PC-3 (cell line): ENCODE measurements around the gene ALX4. TPM values are rescaled to one million over a fixed set of nuclear protein-coding genes. Genes with fewer than 3 reads are reported as not detected.
A peak's percentile ranks its signal among the peaks of the same experiment; 100 is the strongest.

Experiments used
- ATAC-seq: fragments of 200-7000 bp; cut with Tn5 transposase; 2 replicates; pipeline ENCODE4 v1.9.1; 2020; ENCODE audit warnings: mild to moderate bottlenecking, moderate library complexity
- BruUV-seq: library from RNA; stranded (reverse); fragments of 400-500 nt; replicated peaks from 2 replicates; lab custom pipeline; 2021; lab: Mats Ljungman, UMichigan
- CTCF ChIA-PET: fragments of 300-600 bp; sonication (Branson Sonifier 250); formaldehyde crosslinking; loops from one replicate; lab custom pipeline; 2022; ENCODE audit warnings: antibody characterized with exemption; lab: Charles Lee
- POLR2A ChIA-PET: fragments of 300-600 bp; sonication (Branson Sonifier 250); formaldehyde crosslinking; loops from one replicate; lab custom pipeline; 2022; ENCODE audit warnings: antibody characterized with exemption; ENCODE audit not compliant: unreplicated experiment; lab: Charles Lee
- DNase-seq: peaks from one replicate; pipeline ENCODE4 v3.0.0-alpha.2; 2015
- H2AFZ ChIP-seq: fragments of 300-600 bp; sonication (generic); 2 replicates; pipeline ENCODE4 v1.6.0; 2016; ENCODE audit warnings: antibody characterized with exemption, low read length
- H3F3A ChIP-seq: fragments of 300-600 bp; sonication (generic); one replicate; pipeline ENCODE4 v1.6.0; 2017; ENCODE audit warnings: antibody characterized with exemption, low read length, control low read depth, mild to moderate bottlenecking; ENCODE audit not compliant: unreplicated experiment
- H3K27ac ChIP-seq: fragments of 300-600 bp; sonication (generic); 2 replicates; pipeline ENCODE4 v1.5.1; 2016; ENCODE audit warnings: mild to moderate bottlenecking, low read length
- H3K27me3 ChIP-seq: fragments of 300-600 bp; sonication (generic); 2 replicates; pipeline ENCODE4 v1.6.1; 2016; ENCODE audit warnings: low read length, mixed read lengths
- H3K36me3 ChIP-seq: fragments of 300-600 bp; sonication (generic); 2 replicates; pipeline ENCODE4 v1.6.1; 2016; ENCODE audit warnings: low read depth, mixed run types, low read length, mixed read lengths
- H3K4me1 ChIP-seq: fragments of 300-600 bp; sonication (generic); 2 replicates; pipeline ENCODE4 v1.5.1; 2016; ENCODE audit warnings: low read length; ENCODE audit not compliant: insufficient read depth
- H3K4me2 ChIP-seq: fragments of 300-600 bp; sonication (generic); 2 replicates; pipeline ENCODE4 v1.6.0; 2016; ENCODE audit warnings: low read length
- H3K4me3 ChIP-seq: fragments of 300-600 bp; sonication (generic); 2 replicates; pipeline ENCODE4 v1.5.1; 2016; ENCODE audit warnings: mild to moderate bottlenecking, low read length, mixed read lengths
- H3K79me2 ChIP-seq: fragments of 300-600 bp; sonication (generic); 2 replicates; pipeline ENCODE4 v1.6.1; 2017; ENCODE audit warnings: low read length, mixed read lengths
- H3K9ac ChIP-seq: fragments of 300-600 bp; sonication (generic); 2 replicates; pipeline ENCODE4 v1.6.0; 2016; ENCODE audit warnings: mild to moderate bottlenecking, low read length
- H3K9me2 ChIP-seq: fragments of 300-600 bp; sonication (generic); replicated peaks from 2 replicates; pipeline ENCODE4 v1.6.1; 2016; ENCODE audit warnings: mixed run types, low read length, mixed read lengths
- H3K9me3 ChIP-seq: fragments of 300-600 bp; sonication (generic); 2 replicates; pipeline ENCODE4 v1.6.1; 2016; ENCODE audit warnings: low read length, mixed read lengths
- H4K20me1 ChIP-seq: fragments of 300-600 bp; sonication (generic); 2 replicates; pipeline ENCODE4 v1.6.1; 2016; ENCODE audit warnings: low read length, mixed read lengths
- CTCF ChIP-seq: fragments of 300-600 bp; sonication (generic); conservative IDR thresholded peaks from 2 replicates; pipeline ENCODE4 v1.5.1; 2017; ENCODE audit warnings: antibody characterized with exemption, low read depth, mild to moderate bottlenecking, low read length
- EZH2 ChIP-seq: fragments of 300-600 bp; sonication (generic); IDR thresholded peaks from one replicate; pipeline ENCODE4 v1.6.1; 2017; ENCODE audit warnings: antibody characterized with exemption, mild to moderate bottlenecking, low read length; ENCODE audit not compliant: unreplicated experiment
- EZH2phosphoT487 ChIP-seq: fragments of 300-600 bp; sonication (generic); IDR thresholded peaks from 2 replicates; pipeline ENCODE4 v1.6.1; 2018; ENCODE audit warnings: mild to moderate bottlenecking, antibody characterized with exemption, low read length, borderline replicate concordance
- intact Hi-C: fragments of 100-400 bp; cut with micrococcal nuclease; formaldehyde crosslinking; loops from 2 replicates; pipeline ENCODE4 v1.9.0; 2023
- total RNA-seq: library from RNA; depleted of rRNA; stranded (reverse); fragments of >200 nt; gene quantifications from 2 replicates; pipeline ENCODE4 v1.2.3, GENCODE V29; 2014

ALX4 gene
- total RNA-seq, 1 experiment from 2014 or later: not detected

DNA sequence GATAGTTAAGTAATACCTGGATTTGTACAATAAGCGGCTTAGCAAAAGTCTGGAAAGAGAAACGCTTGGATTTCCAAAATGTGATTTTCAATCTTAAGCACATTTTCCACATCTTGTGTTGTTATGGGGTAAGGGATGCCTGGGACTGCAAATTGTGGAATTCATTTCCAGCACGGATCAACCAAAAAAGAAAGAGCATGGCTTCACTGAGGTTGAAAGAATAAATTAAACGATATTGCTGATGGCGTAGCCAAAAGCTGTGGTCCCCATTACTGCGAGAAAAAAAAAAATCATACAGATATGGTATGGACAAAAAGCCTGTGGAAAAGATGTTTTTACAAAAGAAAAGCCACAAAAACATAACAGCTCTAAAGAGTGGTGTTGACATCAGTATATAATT is 26.0 kb upstream of the ALX4 start:
- no peaks in the 10 kb centered on the region for H4K20me1 ChIP-seq
- no peak overlapping the region for H2AFZ ChIP-seq
- BruUV-seq: no TSS peak
- H3K4me3 ChIP-seq: no peak overlapping the region
- no peaks in the 10 kb centered on the region for H3K9me3 ChIP-seq
- H3K4me1 ChIP-seq: no peaks in the 10 kb centered on the region
- intact Hi-C loops: no loop called here
- TF ChIP-seq EZH2: no peak
- H3K9ac ChIP-seq: no peak overlapping the region
- CTCF ChIA-PET: no interaction called here
- H3K79me2 ChIP-seq: no peaks in the 10 kb centered on the region
- no peaks in the 10 kb centered on the region for H3K36me3 ChIP-seq
- no peak overlapping the region for H3K4me2 ChIP-seq
- H3K9me2 ChIP-seq: no peaks in the 10 kb centered on the region
- POLR2A ChIA-PET: no interaction called here
- H3F3A ChIP-seq: no peaks in the 10 kb centered on the region
- no peak overlapping the region for H3K27ac ChIP-seq
- no peak for ATAC-seq
- no peak for DNase-seq
- peaks cover 97% of the 10 kb centered on the region for H3K27me3 ChIP-seq

DNA sequence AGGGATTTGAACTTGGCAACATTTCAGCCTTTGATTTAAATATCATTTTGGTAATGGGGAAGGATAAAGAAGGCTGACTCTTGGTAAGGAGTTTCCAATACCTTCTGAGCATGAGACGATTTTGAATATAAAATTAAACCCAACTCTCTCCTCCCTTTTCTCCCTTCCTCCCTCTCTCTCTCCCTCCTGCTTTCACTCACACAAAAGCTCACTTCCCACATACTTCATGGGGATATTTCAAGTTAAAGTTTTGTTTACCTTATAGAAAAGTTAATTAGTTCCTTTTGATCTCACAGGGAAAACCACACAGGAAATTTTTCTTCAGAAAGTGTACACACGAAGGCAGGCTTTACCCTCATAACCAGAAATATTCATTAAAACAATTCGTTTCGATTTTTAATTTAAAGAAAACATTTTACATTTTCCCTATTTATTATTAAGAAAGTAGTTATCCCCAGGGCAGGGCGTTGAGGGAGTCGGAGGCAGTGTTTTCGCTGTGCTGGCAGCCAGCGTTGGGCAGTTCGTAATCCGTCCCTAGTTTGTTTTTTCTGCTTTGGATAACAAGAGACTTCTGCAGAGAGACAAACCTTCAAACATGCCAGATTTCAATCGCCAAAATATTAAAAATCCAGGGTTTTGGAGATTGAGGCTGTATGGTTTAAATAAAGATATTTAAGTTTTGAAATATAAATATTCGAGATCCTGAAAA is 25.3 kb upstream of the ALX4 start:
- Histone ChIP-seq H3K9ac (no peak overlapping the region), H4K20me1 (no peaks in the 10 kb centered on the region), H3K9me2 (no peaks in the 10 kb centered on the region), H3K9me3 (no peaks in the 10 kb centered on the region), H3K4me1 (no peaks in the 10 kb centered on the region), H3K36me3 (no peaks in the 10 kb centered on the region), H3K27me3 (peaks cover 97% of the 10 kb centered on the region), H3K4me3 (no peak overlapping the region), H3K27ac (no peak overlapping the region), H2AFZ (no peak overlapping the region), H3F3A (no peaks in the 10 kb centered on the region), H3K79me2 (no peaks in the 10 kb centered on the region), H3K4me2 (no peak overlapping the region)
- intact Hi-C loops: no loop called here
- POLR2A ChIA-PET: no interaction called here
- TF ChIP-seq EZH2 (peak; percentile 75), EZH2phosphoT487 (no peak; the same call in 1 of the 2 replicates)
- DNase-seq: no peak
- no peak for ATAC-seq
- CTCF ChIA-PET: no interaction called here
- BruUV-seq: no TSS peak

DNA sequence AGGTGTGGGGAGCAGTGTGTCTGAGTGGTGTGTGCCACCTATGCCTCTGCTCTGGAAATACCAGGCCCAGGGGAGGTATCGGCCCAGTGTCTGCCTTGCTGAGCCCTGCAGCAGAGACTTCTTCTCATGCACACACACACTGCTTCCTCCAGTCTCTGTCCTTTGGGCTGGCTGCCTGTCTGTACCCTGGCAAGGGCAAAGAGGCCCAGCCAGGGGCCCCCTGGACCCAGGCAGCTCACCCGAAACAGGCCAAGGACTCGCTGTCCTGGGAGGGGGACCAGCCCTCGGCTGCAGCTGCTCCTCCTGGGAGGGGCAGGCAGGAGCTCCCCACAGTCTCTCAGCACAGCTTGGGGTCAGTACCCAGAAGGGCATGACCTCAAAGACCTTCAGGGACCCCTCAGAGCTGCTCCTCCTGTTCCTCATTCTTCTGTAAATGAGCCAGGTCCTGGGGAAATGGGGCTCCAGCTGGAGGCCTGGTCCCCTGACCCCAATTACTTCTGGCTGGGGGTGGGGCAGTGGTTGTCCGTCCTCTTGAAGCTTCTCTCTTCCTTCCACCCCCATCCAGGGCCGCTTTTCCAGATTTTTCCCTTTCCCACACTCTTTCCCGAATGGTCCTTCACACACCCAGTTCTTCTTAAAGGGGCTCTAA is 24.5 kb upstream of the ALX4 start:
- ATAC-seq: no peak
- no peak for TF ChIP-seq CTCF
- ChIA-PET POLR2A (no interaction called here), CTCF (no interaction called here)
- Histone ChIP-seq H3K9ac (no peak overlapping the region), H3K4me2 (no peak overlapping the region), H3K27me3 (peaks cover 97% of the 10 kb centered on the region), H2AFZ (no peak overlapping the region), H3K36me3 (no peaks in the 10 kb centered on the region), H3K4me1 (no peaks in the 10 kb centered on the region), H3K4me3 (no peak overlapping the region), H3F3A (no peaks in the 10 kb centered on the region), H4K20me1 (no peaks in the 10 kb centered on the region), H3K9me2 (no peaks in the 10 kb centered on the region), H3K9me3 (no peaks in the 10 kb centered on the region), H3K27ac (no peak overlapping the region), H3K79me2 (no peaks in the 10 kb centered on the region)
- BruUV-seq: no TSS peak
- no peak for DNase-seq
- intact Hi-C loops: no loop called here
